Activated T-cell treated with anti-CD3 and anti-CD28 coated beads for 48 hours (primary cell): ENCODE measurements around the gene IHH.

Source experiments
- DNase-seq: peaks from one replicate; pipeline ENCODE4 v3.0.0-alpha.2; 2020; ENCODE audit warnings: low read depth

IHH gene

GRCh38 chr2:219073413-219074129, 12.8 kb upstream of the IHH start:
- no peak for DNase-seq

GRCh38 chr2:219072741-219073250, 12.1 kb upstream of the IHH start:
- DNase-seq = no peak

- DNase-seq = no peak
These were observed 10.6 kb upstream of the IHH start for GRCh38 chr2:219071131-219071816.

- no peak for DNase-seq
These were observed 4.8 kb upstream of the IHH start for GRCh38 chr2:219065484-219065883.

GRCh38 chr2:219062081-219062480, 1.4 kb upstream of the IHH start:
- DNase-seq = no peak

- DNase-seq = no peak
These were observed 717 bp downstream of the IHH start for GRCh38 chr2:219059725-219060682.

GRCh38 chr2:219059375-219059724, 1.4 kb downstream of the IHH start:
- DNase-seq = no peak

GRCh38 chr2:219058541-219059374, 2.0 kb downstream of the IHH start:
- DNase-seq = no peak

- DNase-seq = peak; percentile 81
These were observed 2.8 kb downstream of the IHH start for GRCh38 chr2:219057709-219058540.

GRCh38 chr2:219056896-219057708, 3.6 kb downstream of the IHH start:
- DNase-seq = no peak

- DNase-seq = no peak
These were observed 4.4 kb downstream of the IHH start for GRCh38 chr2:219056176-219056895.

- no peak for DNase-seq
These were observed 5.5 kb downstream of the IHH start for GRCh38 chr2:219054956-219055903.

- no peak for DNase-seq
These were observed 11.4 kb downstream of the IHH start for GRCh38 chr2:219049282-219049681.

- DNase-seq = no peak
These were observed 14.7 kb downstream of the IHH start for GRCh38 chr2:219045937-219046550.

GRCh38 chr2:219042750-219043149, 18.0 kb downstream of the IHH start:
- DNase-seq = no peak

- no peak for DNase-seq
These were observed 18.6 kb downstream of the IHH start for GRCh38 chr2:219042157-219042556.

- no peak for DNase-seq
These were observed 19.5 kb downstream of the IHH start, which contains the start of gene CFAP65 for GRCh38 chr2:219041252-219041651. TSS of gene CFAP65 (minus strand) at chr2:219041516. CDS start at chr2:219039048, 2,468 bp downstream.
